Lower leg skin (tissue), 3 donors: ENCODE data around the gene TACC3.

Source experiments
- POLR2A ChIP-seq, 2 donors: fragments of 450-650 bp; IDR thresholded peaks; one replicate each; pipeline ENCODE4 v1.6.1; 2016 to 2017; ENCODE audit warnings: antibody characterized with exemption in 2 of 2, mild to moderate bottlenecking in 1 of 2, moderate library complexity in 1 of 2
- TF ChIP-seq, protein P1 (sequence below), 3 donors: fragments of 450-650 bp; IDR thresholded peaks; one replicate each; pipeline ENCODE4 v1.5.1; 2016; ENCODE audit warnings: antibody characterized with exemption in 3 of 3, mild to moderate bottlenecking in 3 of 3, moderate library complexity in 2 of 3

DNA sequence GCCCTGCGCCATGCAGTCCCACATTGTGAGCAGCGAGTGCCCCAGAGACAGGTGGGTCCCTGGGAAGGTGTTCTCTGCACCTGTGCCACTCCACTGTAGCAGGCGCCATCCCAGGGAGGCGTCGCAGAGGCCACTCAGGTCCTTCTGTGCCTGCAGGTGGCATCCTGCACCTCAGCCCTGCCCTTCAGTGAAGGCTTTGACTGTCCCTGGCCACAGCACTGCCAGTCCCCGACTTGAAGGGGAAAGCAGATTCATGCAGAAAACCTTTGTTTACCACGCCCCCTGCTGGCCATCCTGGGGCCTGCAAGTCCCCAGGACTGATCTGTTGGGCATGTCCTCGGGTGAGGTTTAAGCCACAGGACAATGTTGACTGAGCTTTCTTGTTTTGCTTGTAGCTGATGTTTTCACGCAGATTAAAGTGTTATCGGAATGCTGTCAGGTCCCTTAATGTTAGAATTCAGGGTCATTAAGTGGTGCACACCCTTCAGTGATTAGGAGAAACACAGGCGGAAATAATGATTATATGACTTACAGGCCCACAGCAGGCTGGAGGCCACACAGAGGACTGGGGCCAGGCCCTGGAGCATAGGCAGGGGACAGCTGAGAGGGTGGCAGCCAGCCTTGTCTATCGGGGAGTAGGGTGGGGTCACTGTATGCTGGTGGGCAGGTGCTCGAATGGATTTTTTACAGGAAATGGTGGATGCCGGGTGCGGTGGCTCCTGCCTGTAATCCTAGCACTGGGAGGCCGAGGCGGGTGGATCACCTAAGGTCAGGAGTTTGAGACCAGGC is 5.0 kb downstream of the TACC3 start:
- TF ChIP-seq, protein P1, sequence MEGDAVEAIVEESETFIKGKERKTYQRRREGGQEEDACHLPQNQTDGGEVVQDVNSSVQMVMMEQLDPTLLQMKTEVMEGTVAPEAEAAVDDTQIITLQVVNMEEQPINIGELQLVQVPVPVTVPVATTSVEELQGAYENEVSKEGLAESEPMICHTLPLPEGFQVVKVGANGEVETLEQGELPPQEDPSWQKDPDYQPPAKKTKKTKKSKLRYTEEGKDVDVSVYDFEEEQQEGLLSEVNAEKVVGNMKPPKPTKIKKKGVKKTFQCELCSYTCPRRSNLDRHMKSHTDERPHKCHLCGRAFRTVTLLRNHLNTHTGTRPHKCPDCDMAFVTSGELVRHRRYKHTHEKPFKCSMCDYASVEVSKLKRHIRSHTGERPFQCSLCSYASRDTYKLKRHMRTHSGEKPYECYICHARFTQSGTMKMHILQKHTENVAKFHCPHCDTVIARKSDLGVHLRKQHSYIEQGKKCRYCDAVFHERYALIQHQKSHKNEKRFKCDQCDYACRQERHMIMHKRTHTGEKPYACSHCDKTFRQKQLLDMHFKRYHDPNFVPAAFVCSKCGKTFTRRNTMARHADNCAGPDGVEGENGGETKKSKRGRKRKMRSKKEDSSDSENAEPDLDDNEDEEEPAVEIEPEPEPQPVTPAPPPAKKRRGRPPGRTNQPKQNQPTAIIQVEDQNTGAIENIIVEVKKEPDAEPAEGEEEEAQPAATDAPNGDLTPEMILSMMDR (IDR thresholded peaks at IDR 0.05): peak in 1 of 3 donors; percentile 87
- no peak for TF ChIP-seq POLR2A (IDR thresholded peaks at IDR 0.05)
